Lower leg skin (tissue), 3 donors: Measurements from ENCODE around the gene ABCA13.

Source experiments
- POLR2A ChIP-seq, 2 donors: fragments of 450-650 bp; IDR thresholded peaks; one replicate each; pipeline ENCODE4 v1.6.1; 2016 to 2017; ENCODE audit warnings: antibody characterized with exemption in 2 of 2, mild to moderate bottlenecking in 1 of 2, moderate library complexity in 1 of 2
- TF ChIP-seq, protein P1 (sequence below), 3 donors: fragments of 450-650 bp; IDR thresholded peaks; one replicate each; pipeline ENCODE4 v1.5.1; 2016; ENCODE audit warnings: antibody characterized with exemption in 3 of 3, mild to moderate bottlenecking in 3 of 3, moderate library complexity in 2 of 3

DNA sequence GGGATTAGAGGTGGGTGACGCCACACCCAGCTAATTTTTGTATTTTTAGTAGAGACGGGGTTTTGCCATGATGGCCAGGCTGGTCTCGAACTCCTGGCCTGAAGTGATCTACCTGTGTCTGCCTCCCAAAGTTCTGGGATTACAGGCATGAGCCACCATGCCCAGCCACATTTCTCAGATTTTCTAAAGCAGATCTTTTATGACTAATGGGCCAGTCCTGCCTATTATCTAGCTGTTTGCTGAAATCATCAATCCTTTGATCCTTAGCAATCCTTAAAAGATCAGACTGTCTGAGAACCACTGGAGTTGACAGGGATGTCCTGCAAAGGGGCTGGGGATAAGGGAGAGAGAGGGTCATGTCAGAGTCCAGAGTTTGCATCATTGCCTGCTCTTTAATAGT lies 21.2 kb upstream of the ABCA13 start:
- TF ChIP-seq, protein P1, sequence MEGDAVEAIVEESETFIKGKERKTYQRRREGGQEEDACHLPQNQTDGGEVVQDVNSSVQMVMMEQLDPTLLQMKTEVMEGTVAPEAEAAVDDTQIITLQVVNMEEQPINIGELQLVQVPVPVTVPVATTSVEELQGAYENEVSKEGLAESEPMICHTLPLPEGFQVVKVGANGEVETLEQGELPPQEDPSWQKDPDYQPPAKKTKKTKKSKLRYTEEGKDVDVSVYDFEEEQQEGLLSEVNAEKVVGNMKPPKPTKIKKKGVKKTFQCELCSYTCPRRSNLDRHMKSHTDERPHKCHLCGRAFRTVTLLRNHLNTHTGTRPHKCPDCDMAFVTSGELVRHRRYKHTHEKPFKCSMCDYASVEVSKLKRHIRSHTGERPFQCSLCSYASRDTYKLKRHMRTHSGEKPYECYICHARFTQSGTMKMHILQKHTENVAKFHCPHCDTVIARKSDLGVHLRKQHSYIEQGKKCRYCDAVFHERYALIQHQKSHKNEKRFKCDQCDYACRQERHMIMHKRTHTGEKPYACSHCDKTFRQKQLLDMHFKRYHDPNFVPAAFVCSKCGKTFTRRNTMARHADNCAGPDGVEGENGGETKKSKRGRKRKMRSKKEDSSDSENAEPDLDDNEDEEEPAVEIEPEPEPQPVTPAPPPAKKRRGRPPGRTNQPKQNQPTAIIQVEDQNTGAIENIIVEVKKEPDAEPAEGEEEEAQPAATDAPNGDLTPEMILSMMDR (IDR thresholded peaks at IDR 0.05), result no peak
- no peak for TF ChIP-seq POLR2A (IDR thresholded peaks at IDR 0.05)
